AG04450 (cell line): ENCODE data around the gene PARP11. TPM values are rescaled to one million over a fixed set of nuclear protein-coding genes. Genes with fewer than 3 reads are reported as not detected.

Experiments used
- CTCF ChIA-PET: fragments of 300-600, 350-600 bp; formaldehyde crosslinking; extraction: SDS; loops from one replicate; lab custom pipeline; 2022; ENCODE audit warnings: antibody characterized with exemption, inconsistent platforms; lab: Charles Lee
- POLR2A ChIA-PET: fragments of 350-600 bp; formaldehyde crosslinking; extraction: SDS; loops from one replicate; lab custom pipeline; 2021; ENCODE audit warnings: antibody characterized with exemption, inconsistent platforms; lab: Yijun Ruan, JAX
- DNase-seq: peaks from one replicate; pipeline ENCODE4 v3.0.0-alpha.2; 2011; ENCODE audit warnings: low read depth, low spot score
- H3K27ac ChIP-seq: one replicate; pipeline ENCODE4 v1.5.1; 2012; ENCODE audit warnings: low read depth, low read length, control low read depth
- H3K27me3 ChIP-seq: one replicate; pipeline ENCODE4 v1.6.0; 2012; ENCODE audit warnings: low read length; ENCODE audit not compliant: control insufficient read depth, insufficient read depth
- H3K4me3 ChIP-seq: 2 replicates; pipeline ENCODE4 v1.5.1; 2011; ENCODE audit warnings: mild to moderate bottlenecking, low read depth, low read length, control low read depth
- H3K9me3 ChIP-seq: 2 replicates; pipeline ENCODE4 v1.5.1; 2012; ENCODE audit warnings: low read length; ENCODE audit not compliant: control insufficient read depth, insufficient read depth
- polyA plus RNA-seq: library from polyadenylated mRNA; depleted of rRNA; stranded (reverse); fragments of >200 nt; gene quantifications from 2 replicates; pipeline ENCODE4 v1.2.3, GENCODE V29; 2011
- TF ChIP-seq, protein P1 (sequence below): IDR thresholded peaks from 2 replicates; pipeline ENCODE4 v1.5.1; 2011; ENCODE audit warnings: low read depth, low read length, control low read depth, inconsistent platforms

PARP11 gene
- polyA plus RNA-seq, 1 experiment = 6.9 TPM

DNA sequence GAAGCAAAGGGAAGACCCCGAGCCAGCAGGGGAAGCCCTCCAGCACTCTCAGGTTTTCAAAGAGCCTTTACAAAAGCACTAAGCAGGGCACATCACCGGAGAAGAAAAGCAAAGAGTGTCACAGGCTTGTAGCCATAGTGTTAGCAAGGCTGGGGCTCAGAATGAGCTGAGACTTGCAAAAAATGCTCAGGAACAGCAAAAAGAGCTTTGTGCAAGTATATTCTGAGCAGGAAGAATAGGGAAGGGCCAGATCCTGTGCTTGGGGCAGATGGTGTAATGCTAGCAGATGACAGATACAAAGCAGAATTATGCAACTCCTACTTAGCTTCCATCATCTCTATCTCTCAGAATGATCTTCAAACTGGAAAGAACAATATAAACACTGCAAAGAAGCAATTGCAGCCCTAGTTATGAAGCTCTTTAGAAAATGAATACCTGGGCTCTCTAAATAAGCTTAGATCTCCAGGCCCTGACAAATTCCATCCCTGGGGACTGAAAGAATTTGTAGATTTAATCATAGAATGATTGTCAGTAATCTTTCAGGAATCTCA, 23.7 kb upstream of the PARP11 start:
- POLR2A ChIA-PET = no interaction called here
- CTCF ChIA-PET = interaction anchor here (0.7 to 2.1 kb wide), 3 partner anchors 11 to 380 kb away, joined by 3 to 10 read pairs (median 8); no protein-coding TSS in a partner anchor
- no peak for DNase-seq

DNA sequence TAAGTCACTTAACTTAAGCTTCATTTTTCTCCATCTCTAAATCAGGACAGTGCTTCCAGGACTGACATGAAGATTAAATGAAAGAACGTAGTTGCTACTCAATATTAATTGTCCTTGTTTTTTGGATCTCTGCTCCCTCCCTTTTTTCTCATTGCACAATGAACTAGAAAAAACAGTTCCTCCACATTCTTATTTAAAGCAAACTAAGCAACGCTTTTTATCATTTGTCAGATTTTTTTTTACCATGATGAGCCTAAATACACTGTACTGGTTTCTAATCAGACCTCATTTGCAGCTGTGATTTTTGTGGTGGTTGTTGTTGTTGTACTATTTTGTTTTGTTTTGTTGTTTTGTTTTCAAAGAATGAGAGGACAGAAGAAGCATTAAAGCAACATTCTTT, 23.2 kb upstream of the PARP11 start:
- no peak overlapping the region for H3K4me3 ChIP-seq
- H3K9me3 ChIP-seq = no peaks in the 10 kb centered on the region
- ChIA-PET POLR2A (no interaction called here), CTCF (interaction anchor here (2.0 to 2.1 kb wide), 2 partner anchors 11 to 380 kb away, joined by 8 to 10 read pairs; no protein-coding TSS in a partner anchor)
- no peaks in the 10 kb centered on the region for H3K27me3 ChIP-seq
- H3K27ac ChIP-seq = no peak overlapping the region
- TF ChIP-seq, protein P1, sequence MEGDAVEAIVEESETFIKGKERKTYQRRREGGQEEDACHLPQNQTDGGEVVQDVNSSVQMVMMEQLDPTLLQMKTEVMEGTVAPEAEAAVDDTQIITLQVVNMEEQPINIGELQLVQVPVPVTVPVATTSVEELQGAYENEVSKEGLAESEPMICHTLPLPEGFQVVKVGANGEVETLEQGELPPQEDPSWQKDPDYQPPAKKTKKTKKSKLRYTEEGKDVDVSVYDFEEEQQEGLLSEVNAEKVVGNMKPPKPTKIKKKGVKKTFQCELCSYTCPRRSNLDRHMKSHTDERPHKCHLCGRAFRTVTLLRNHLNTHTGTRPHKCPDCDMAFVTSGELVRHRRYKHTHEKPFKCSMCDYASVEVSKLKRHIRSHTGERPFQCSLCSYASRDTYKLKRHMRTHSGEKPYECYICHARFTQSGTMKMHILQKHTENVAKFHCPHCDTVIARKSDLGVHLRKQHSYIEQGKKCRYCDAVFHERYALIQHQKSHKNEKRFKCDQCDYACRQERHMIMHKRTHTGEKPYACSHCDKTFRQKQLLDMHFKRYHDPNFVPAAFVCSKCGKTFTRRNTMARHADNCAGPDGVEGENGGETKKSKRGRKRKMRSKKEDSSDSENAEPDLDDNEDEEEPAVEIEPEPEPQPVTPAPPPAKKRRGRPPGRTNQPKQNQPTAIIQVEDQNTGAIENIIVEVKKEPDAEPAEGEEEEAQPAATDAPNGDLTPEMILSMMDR = no peak
- no peak for DNase-seq

More for the DNA sequence above, 23.7 kb upstream of the PARP11 start:
- no peaks in the 10 kb centered on the region for H3K9me3 ChIP-seq
- TF ChIP-seq, protein P1 = no peak
- no peaks in the 10 kb centered on the region for H3K27me3 ChIP-seq
- no peak overlapping the region for H3K27ac ChIP-seq
- H3K4me3 ChIP-seq = no peak overlapping the region

DNA sequence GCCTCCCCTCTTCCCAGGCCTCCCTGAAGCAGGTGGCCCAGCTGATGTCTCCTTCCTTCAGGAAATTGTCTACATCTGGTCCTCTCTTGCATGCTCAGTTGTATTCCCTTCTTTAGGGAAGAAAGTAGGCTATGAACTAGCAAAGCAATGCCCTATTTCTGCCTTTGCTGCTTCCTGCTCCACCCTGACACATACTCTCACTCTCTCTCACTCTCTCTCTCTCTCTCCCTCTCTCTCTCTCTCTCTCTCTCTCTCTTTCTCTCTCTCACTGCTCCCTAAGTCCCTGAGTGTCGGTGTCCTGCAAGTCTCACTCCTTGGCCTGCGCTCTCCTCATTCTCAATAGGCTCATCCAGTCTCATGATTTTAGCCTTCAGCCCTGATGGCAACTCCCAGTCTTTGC, 19.4 kb upstream of the PARP11 start:
- H3K9me3 ChIP-seq = no peaks in the 10 kb centered on the region
- CTCF ChIA-PET = interaction anchor here (0.6 kb wide), 1 partner anchor 383 kb away, joined by 3 read pairs; no protein-coding TSS in a partner anchor
- TF ChIP-seq, protein P1 = no peak

DNA sequence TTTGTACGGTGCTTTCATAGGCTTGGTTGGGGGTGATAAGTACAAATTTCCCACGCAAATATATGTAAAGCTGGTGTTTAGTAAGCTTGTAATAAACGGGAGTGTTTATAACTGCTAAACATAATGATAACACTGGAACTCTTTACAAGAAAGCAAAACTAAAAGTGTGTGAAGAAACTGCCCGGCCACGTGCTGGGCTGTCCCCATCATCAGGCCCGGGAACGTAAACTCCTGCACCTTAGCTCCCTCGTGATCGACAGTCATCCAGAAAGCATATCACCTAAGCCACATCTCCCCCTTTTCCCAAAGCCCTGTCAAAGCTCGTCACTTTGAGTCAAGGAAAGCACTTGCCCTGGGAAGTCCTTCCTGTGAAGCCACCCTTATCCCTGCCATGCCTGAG, 18.0 kb upstream of the PARP11 start:
- CTCF ChIA-PET = interaction anchor here (1.0 kb wide), 1 partner anchor 385 kb away, joined by 6 read pairs; no protein-coding TSS in a partner anchor
- TF ChIP-seq, protein P1 = no peak

More for the DNA sequence above, 19.4 kb upstream of the PARP11 start:
- no peak overlapping the region for H3K27ac ChIP-seq
- H3K4me3 ChIP-seq = no peak overlapping the region
- POLR2A ChIA-PET = no interaction called here
- no peaks in the 10 kb centered on the region for H3K27me3 ChIP-seq
- DNase-seq = no peak

DNA sequence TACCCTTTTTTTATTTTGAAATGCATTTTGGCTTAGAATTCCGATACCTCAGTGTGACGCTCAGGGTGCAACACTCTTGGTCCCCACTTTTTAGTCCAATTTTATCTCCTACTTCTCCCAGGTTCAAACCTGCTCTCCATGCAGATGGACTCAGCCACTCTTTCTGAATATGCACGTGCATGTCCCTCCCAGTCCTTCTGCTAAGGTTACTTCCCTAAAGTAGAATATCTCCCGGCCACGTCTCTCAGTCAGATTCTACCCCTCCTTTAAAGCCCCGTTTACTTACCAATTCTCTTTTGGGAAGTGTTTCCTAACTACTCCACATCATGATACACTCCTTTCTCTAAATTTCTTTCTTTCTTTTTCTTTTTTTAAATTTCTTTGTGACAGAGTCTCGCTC, 15.5 kb upstream of the PARP11 start:
- DNase-seq = no peak
- ChIA-PET CTCF (interaction anchor here (0.9 to 1.3 kb wide), 3 partner anchors 149 to 588 kb away, joined by 3 to 13 read pairs (median 4); no protein-coding TSS in a partner anchor), POLR2A (no interaction called here)
- Histone ChIP-seq H3K27ac (no peak overlapping the region), H3K9me3 (no peaks in the 10 kb centered on the region), H3K4me3 (no peak overlapping the region), H3K27me3 (peaks cover 7% of the 10 kb centered on the region)
- TF ChIP-seq, protein P1 = no peak

More for the DNA sequence above, 18.0 kb upstream of the PARP11 start:
- Histone ChIP-seq H3K9me3 (no peaks in the 10 kb centered on the region), H3K27ac (no peak overlapping the region), H3K4me3 (no peak overlapping the region), H3K27me3 (no peaks in the 10 kb centered on the region)
- POLR2A ChIA-PET = interaction anchor here (0.5 kb wide), 1 partner anchor 600 kb away, joined by 5 read pairs; no protein-coding TSS in a partner anchor
- no peak for DNase-seq
